GM12878 (cell line): Measurements from ENCODE around the gene EML1.

Experiments used
- EZH2 ChIP-seq: IDR thresholded peaks from 2 replicates; pipeline ENCODE4 v1.6.1; 2012; ENCODE audit warnings: low read depth, mild to moderate bottlenecking, control low read depth, inconsistent platforms, low read length, borderline replicate concordance; ENCODE audit not compliant: control insufficient read depth
- FOXM1 ChIP-seq: IDR thresholded peaks from 2 replicates; pipeline ENCODE4 v1.6.1; 2012; ENCODE audit warnings: low read depth, mild to moderate bottlenecking, inconsistent platforms, low read length, moderate library complexity
- KDM1A ChIP-seq: fragments of 200-600 bp; sonication (generic); IDR thresholded peaks from 2 replicates; pipeline ENCODE4 v1.6.1; 2016; ENCODE audit warnings: borderline replicate concordance
- POLR2A ChIP-seq: IDR thresholded peaks from 2 replicates; pipeline ENCODE4 v1.6.1; 2011; ENCODE audit warnings: low read depth, mild to moderate bottlenecking, low read length
- RAD21 ChIP-seq: IDR thresholded peaks from 2 replicates; pipeline ENCODE4 v1.6.1; 2011; ENCODE audit warnings: mild to moderate bottlenecking, low read depth, low read length, moderate library complexity; ENCODE audit not compliant: insufficient read depth
- RFX5 ChIP-seq: IDR thresholded peaks from 2 replicates; pipeline ENCODE4 v1.6.1; 2011; ENCODE audit warnings: low read depth, low read length, improper control_type of control experiment
- SPI1 ChIP-seq: IDR thresholded peaks from 2 replicates; pipeline ENCODE4 v1.6.1; 2011; ENCODE audit warnings: low read depth, mild to moderate bottlenecking, low read length, moderate library complexity, borderline replicate concordance; ENCODE audit not compliant: insufficient read depth
- TBL1XR1 ChIP-seq: IDR thresholded peaks from 2 replicates; pipeline ENCODE4 v1.6.1; 2012; ENCODE audit warnings: low read depth, low read length, improper control_type of control experiment
- TF ChIP-seq, protein P1 (sequence below), 3 experiments: IDR thresholded peaks in 2 of 3; conservative IDR thresholded peaks in 1 of 3; 2 replicates each; pipeline ENCODE4 v1.5.1; 2011; ENCODE audit warnings: low read depth in 3 of 3, low read length in 3 of 3, mild to moderate bottlenecking in 3 of 3, control low read depth in 2 of 3, moderate library complexity in 2 of 3, inconsistent platforms in 1 of 3, mixed read lengths in 1 of 3; ENCODE audit not compliant: control insufficient read depth in 2 of 3, insufficient read depth in 1 of 3; ENCODE audit errors: extremely low read depth in 1 of 3
- TF ChIP-seq, protein P2 (sequence below): IDR thresholded peaks from 2 replicates; pipeline ENCODE4 v1.6.1; 2011; ENCODE audit warnings: borderline replicate concordance, low read depth, mild to moderate bottlenecking, moderate library complexity, low read length; ENCODE audit not compliant: insufficient read depth, poor library complexity, severe bottlenecking
- TF ChIP-seq, protein P3 (sequence below): IDR thresholded peaks from 2 replicates; pipeline ENCODE4 v1.6.1; 2012; ENCODE audit warnings: low read depth, low read length, improper control_type of control experiment
- TF ChIP-seq, protein P4 (sequence below): IDR thresholded peaks from 2 replicates; pipeline ENCODE4 v1.6.1; 2012; ENCODE audit warnings: low read depth, low read length, improper control_type of control experiment
- TF ChIP-seq, protein P5 (sequence below): fragments of 450-650 bp; IDR thresholded peaks from 2 replicates; pipeline ENCODE4 v1.6.1; 2017; ENCODE audit warnings: mild to moderate bottlenecking, moderate library complexity

DNA sequence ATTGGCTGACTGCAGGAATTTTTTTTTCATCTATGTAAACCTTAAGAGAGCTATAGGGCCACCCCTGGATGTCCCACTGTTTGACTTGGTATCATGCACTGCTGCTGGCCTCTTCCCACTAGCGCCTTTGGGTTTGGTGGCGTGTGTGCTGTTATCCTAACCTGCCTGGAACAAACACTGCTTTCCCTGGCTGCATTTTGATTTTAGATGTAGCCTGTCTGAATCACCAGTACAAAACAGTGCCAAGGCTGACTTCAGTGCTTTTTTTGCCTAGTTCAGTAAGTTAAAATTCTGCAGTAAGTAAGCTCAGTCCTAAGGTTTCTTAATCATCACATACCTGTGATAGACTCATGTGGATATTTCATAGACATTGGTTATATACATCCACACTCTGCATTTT, 99.2 kb downstream of the EML1 start:
- TF ChIP-seq, protein P1, sequence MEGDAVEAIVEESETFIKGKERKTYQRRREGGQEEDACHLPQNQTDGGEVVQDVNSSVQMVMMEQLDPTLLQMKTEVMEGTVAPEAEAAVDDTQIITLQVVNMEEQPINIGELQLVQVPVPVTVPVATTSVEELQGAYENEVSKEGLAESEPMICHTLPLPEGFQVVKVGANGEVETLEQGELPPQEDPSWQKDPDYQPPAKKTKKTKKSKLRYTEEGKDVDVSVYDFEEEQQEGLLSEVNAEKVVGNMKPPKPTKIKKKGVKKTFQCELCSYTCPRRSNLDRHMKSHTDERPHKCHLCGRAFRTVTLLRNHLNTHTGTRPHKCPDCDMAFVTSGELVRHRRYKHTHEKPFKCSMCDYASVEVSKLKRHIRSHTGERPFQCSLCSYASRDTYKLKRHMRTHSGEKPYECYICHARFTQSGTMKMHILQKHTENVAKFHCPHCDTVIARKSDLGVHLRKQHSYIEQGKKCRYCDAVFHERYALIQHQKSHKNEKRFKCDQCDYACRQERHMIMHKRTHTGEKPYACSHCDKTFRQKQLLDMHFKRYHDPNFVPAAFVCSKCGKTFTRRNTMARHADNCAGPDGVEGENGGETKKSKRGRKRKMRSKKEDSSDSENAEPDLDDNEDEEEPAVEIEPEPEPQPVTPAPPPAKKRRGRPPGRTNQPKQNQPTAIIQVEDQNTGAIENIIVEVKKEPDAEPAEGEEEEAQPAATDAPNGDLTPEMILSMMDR (IDR thresholded peaks at IDR 0.05 in 2 of 3, conservative IDR thresholded peaks at IDR 0.05 in 1 of 3; ENCODE audit: control insufficient read depth in 2 of 3, extremely low read depth in 1 of 3, insufficient read depth in 1 of 3, low read depth in 3 of 3, low read length in 3 of 3) = no peak
- TF ChIP-seq, protein P2, sequence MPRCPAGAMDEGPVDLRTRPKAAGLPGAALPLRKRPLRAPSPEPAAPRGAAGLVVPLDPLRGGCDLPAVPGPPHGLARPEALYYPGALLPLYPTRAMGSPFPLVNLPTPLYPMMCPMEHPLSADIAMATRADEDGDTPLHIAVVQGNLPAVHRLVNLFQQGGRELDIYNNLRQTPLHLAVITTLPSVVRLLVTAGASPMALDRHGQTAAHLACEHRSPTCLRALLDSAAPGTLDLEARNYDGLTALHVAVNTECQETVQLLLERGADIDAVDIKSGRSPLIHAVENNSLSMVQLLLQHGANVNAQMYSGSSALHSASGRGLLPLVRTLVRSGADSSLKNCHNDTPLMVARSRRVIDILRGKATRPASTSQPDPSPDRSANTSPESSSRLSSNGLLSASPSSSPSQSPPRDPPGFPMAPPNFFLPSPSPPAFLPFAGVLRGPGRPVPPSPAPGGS = no peak
- TF ChIP-seq RFX5 = no peak
- TF ChIP-seq, protein P3, sequence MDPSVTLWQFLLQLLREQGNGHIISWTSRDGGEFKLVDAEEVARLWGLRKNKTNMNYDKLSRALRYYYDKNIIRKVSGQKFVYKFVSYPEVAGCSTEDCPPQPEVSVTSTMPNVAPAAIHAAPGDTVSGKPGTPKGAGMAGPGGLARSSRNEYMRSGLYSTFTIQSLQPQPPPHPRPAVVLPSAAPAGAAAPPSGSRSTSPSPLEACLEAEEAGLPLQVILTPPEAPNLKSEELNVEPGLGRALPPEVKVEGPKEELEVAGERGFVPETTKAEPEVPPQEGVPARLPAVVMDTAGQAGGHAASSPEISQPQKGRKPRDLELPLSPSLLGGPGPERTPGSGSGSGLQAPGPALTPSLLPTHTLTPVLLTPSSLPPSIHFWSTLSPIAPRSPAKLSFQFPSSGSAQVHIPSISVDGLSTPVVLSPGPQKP = no peak
- TF ChIP-seq, protein P4, sequence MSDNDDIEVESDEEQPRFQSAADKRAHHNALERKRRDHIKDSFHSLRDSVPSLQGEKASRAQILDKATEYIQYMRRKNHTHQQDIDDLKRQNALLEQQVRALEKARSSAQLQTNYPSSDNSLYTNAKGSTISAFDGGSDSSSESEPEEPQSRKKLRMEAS = no peak
- TF ChIP-seq FOXM1 = no peak
- no peak for TF ChIP-seq POLR2A
- TF ChIP-seq KDM1A = no peak
- TF ChIP-seq SPI1 = no peak
- TF ChIP-seq, protein P5, sequence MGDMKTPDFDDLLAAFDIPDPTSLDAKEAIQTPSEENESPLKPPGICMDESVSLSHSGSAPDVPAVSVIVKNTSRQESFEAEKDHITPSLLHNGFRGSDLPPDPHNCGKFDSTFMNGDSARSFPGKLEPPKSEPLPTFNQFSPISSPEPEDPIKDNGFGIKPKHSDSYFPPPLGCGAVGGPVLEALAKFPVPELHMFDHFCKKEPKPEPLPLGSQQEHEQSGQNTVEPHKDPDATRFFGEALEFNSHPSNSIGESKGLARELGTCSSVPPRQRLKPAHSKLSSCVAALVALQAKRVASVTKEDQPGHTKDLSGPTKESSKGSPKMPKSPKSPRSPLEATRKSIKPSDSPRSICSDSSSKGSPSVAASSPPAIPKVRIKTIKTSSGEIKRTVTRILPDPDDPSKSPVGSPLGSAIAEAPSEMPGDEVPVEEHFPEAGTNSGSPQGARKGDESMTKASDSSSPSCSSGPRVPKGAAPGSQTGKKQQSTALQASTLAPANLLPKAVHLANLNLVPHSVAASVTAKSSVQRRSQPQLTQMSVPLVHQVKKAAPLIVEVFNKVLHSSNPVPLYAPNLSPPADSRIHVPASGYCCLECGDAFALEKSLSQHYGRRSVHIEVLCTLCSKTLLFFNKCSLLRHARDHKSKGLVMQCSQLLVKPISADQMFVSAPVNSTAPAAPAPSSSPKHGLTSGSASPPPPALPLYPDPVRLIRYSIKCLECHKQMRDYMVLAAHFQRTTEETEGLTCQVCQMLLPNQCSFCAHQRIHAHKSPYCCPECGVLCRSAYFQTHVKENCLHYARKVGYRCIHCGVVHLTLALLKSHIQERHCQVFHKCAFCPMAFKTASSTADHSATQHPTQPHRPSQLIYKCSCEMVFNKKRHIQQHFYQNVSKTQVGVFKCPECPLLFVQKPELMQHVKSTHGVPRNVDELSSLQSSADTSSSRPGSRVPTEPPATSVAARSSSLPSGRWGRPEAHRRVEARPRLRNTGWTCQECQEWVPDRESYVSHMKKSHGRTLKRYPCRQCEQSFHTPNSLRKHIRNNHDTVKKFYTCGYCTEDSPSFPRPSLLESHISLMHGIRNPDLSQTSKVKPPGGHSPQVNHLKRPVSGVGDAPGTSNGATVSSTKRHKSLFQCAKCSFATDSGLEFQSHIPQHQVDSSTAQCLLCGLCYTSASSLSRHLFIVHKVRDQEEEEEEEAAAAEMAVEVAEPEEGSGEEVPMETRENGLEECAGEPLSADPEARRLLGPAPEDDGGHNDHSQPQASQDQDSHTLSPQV = no peak
- no peak for TF ChIP-seq RAD21
- TF ChIP-seq EZH2 = no peak
- no peak for TF ChIP-seq TBL1XR1
